ENCODE measurements around the gene ABCA6.
"Not testable (repeated sequence)": the region's sequence is repeated elsewhere in the genome, so short reads cannot be mapped to it uniquely, and the experiment has no call there.

ABCA6 gene

GRCh38 chr17:69071233-69071586 is 70.5 kb downstream of the ABCA6 start:
- not testable (repeated sequence) for DNase-seq (ENCODE audit: low read depth)

GRCh38 chr17:69070378-69071232 is 71.1 kb downstream of the ABCA6 start:
- DNase-seq (ENCODE audit: low read depth), result not testable (repeated sequence)

DNA sequence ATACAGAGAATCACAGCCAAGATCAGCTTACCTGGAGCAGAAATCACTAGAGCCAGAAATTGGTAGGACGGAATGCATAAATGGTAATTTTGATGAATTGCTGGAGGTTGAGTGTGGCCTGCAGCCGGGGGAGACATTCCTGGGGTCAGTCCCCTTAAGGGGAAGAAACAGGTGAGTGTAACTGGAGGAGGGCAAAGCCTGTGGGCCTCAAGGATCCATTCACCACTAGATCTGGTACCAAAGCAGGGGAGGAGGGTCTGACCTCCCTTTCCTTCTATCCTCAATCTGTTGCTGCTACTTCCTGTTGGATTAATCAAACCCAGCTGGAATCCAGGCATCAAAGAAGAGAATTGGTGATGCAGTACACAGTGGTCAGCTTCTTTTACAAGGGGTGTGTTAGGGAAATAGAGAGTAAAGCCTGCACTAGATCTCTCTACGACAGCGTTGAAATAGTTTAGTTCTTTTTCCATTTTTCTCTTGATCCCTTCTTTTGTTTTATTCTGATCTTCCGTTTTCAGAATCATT is 72.4 kb downstream of the ABCA6 start:
- DNase-seq (ENCODE audit: low read depth), result no peak

- no peak for DNase-seq (ENCODE audit: low read depth)
Observed at GRCh38 chr17:69067274-69068047, 74.2 kb downstream of the ABCA6 start.

GRCh38 chr17:69066482-69066881 is 75.2 kb downstream of the ABCA6 start:
- DNase-seq (ENCODE audit: low read depth), result no peak

DNA sequence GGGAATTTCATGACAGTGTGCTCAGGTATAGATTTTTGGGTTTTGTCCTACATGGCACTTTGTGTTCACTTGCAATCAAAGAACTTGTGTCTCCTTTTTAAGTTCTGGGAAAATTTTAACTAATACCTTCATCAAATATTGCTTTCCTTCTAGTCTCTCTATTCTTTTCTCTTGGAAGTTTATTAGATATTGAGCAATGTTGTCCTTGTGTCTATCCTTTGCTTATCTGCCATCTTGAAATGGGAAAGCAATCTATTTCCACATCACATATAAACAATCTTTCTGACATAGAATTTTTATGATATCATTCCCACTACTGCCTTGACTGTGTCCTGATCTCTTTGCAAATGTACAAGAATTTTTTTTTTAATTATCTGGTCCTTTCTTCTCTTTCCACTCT is 76.6 kb downstream of the ABCA6 start:
- DNase-seq (ENCODE audit: low read depth), result no peak

- no peak for DNase-seq (ENCODE audit: low read depth)
Observed at GRCh38 chr17:69064476-69064875, 77.2 kb downstream of the ABCA6 start.

DNA sequence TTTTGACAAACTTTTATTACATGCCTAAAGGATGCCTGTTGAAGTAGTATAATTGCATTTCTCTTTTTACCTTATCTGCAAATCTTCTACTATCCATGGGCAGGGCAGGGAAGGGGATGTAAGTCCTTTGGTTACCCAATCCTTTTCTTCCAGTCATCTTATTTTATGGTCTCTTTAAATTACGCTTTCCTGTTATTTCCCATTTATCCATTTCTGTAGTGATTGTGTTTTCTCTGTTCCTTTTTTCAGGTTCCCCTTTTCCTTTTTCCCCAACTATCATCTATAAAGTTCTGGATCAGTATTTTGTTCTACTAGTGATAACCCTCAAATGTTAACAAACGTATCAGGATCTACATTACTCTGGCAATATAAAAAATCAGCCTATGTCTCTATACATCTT is 77.7 kb downstream of the ABCA6 start:
- no peak for DNase-seq (ENCODE audit: low read depth)

- DNase-seq (ENCODE audit: low read depth), result no peak
Observed at GRCh38 chr17:69062860-69063581, 78.7 kb downstream of the ABCA6 start.

- DNase-seq (ENCODE audit: low read depth), result no peak
Observed at GRCh38 chr17:69061721-69062556, 79.8 kb downstream of the ABCA6 start.

DNA sequence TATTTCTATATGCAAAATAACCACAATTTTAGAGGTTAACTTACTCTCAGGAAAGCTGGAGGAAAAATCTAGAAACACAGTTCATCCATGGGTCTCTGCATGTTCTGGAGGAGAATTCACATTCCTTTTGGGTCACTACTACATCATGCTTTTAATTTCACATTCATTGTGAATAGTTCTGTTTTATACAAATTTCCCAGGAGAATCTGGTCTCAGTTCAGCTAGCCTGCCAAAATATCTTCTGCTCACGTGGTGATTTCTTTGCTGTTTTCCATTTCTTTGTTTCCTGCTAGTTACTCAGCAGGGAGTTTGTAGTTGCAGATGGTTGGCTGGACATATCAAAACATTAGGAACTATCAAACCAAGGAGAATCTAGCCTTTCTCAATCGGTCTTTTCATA is 80.9 kb downstream of the ABCA6 start, which contains the start of gene ABCA9:
ABCA9 (minus strand) TSS at position 106 of the 400 bp plus-strand sequence. CDS start 9,801 bp downstream, outside the sequence.
- DNase-seq (ENCODE audit: low read depth), result no peak

GRCh38 chr17:69059458-69060175 is 82.1 kb downstream of the ABCA6 start:
- no peak for DNase-seq (ENCODE audit: low read depth)

- DNase-seq (ENCODE audit: low read depth), result no peak
Observed at GRCh38 chr17:69058165-69058564, 83.5 kb downstream of the ABCA6 start.

GRCh38 chr17:69057280-69057679 is 84.4 kb downstream of the ABCA6 start:
- no peak for DNase-seq (ENCODE audit: low read depth)

- DNase-seq (ENCODE audit: low read depth), result no peak
Observed at GRCh38 chr17:69056179-69056823, 85.4 kb downstream of the ABCA6 start.

- DNase-seq (ENCODE audit: low read depth), result no peak
Observed at GRCh38 chr17:69055334-69055733, 86.4 kb downstream of the ABCA6 start.

- DNase-seq (ENCODE audit: low read depth), result no peak
Observed at GRCh38 chr17:69050999-69051775, 90.5 kb downstream of the ABCA6 start.

- no peak for DNase-seq (ENCODE audit: low read depth)
Observed at GRCh38 chr17:69048634-69049033, 93.1 kb downstream of the ABCA6 start.

Measured in stimulated activated CD8-positive, alpha-beta memory T cell treated with anti-CD3 and anti-CD28 coated beads, Interleukin-7, amount 100 ng/mL, for 24 hours (primary cell).